Adrenal gland (tissue), 5 donors: ENCODE results near the gene PMEPA1.

Source experiments
- POLR2A ChIP-seq, 2 donors: fragments of 450-650 bp; IDR thresholded peaks; one replicate each; pipeline ENCODE4 v1.6.1; 2017; ENCODE audit warnings: antibody characterized with exemption in 2 of 2, mild to moderate bottlenecking in 2 of 2, moderate library complexity in 1 of 2
- TF ChIP-seq, protein P1 (sequence below), 6 experiments: fragments of 450-650 bp in 4 of 6; fragments of 200-600 bp in 2 of 6; sonication (generic) in 1 of 6; IDR thresholded peaks; 1 replicate in 5 of 6; 2 replicates in 1 of 6; pipeline versions ENCODE4 v1.5.1 to v1.8.0; 2016 to 2021; ENCODE audit warnings: antibody characterized with exemption in 6 of 6, mild to moderate bottlenecking in 2 of 6, moderate library complexity in 1 of 6
- donor health status: DM: no; HTN: no; CAD: no.

DNA sequence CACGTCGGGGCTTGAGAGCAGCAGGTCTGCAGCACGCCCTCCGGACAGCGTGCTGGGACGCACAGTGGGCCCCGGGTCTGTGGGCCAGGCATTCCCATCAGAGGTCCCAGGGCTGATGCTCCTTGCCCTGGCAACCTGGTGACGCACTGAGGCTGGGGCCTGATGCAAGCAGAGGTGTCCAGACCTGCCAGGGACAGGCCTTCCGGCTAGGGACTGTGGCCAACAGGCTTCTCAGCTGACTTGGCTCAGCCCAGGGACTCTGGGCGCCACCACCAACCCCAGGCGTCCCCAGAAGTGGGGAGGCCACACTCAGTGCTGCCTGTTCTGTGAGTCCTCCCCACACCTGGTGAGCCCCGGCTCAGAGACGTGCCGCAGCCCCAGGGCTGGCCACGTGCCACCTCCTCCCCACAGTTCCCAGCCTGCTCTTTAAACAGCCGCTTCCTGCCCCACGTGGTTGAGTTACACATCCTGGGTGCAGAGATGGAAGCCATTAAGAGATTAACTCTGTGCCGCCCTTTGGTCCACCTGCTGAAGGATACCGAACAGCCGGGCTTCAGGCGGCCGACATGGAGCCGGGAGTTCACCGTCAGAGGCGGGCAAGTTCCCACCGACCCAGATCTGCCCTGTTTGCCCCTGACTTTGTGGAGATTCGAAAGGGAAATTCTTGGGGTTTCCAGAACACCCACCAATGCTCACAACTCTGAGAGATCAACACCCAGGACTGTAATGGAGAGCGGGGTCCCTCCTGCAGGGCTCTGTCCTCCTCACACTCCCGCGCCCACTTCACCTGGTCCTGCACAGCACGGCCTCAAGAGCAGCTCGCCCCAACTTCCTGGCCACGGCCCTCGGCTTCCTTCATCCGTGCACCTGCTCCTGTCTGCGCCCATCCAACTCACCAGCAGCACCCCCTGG is 52.0 kb downstream of the PMEPA1 start:
- TF ChIP-seq, protein P1, sequence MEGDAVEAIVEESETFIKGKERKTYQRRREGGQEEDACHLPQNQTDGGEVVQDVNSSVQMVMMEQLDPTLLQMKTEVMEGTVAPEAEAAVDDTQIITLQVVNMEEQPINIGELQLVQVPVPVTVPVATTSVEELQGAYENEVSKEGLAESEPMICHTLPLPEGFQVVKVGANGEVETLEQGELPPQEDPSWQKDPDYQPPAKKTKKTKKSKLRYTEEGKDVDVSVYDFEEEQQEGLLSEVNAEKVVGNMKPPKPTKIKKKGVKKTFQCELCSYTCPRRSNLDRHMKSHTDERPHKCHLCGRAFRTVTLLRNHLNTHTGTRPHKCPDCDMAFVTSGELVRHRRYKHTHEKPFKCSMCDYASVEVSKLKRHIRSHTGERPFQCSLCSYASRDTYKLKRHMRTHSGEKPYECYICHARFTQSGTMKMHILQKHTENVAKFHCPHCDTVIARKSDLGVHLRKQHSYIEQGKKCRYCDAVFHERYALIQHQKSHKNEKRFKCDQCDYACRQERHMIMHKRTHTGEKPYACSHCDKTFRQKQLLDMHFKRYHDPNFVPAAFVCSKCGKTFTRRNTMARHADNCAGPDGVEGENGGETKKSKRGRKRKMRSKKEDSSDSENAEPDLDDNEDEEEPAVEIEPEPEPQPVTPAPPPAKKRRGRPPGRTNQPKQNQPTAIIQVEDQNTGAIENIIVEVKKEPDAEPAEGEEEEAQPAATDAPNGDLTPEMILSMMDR (IDR thresholded peaks at IDR 0.05), result no peak
- no peak for TF ChIP-seq POLR2A (IDR thresholded peaks at IDR 0.05)
